Measurements from ENCODE around the gene EIF5AL1. TPM values are rescaled to one million over a fixed set of nuclear protein-coding genes. Genes with fewer than 3 reads are reported as not detected.

The EIF5AL1 gene
- total RNA-seq, 1 donor from 2014 or later: not detected

GRCh38 chr10:79475119-79475653, 37.1 kb upstream of the EIF5AL1 start:
- DNase-seq (ENCODE audit: low spot score in 2 of 2, unreplicated experiment in 2 of 2): no peak
- peaks cover 7% of the 10 kb centered on the region for H3K27me3 Mint-ChIP-seq (ENCODE audit: low read depth)
- H3K27ac Mint-ChIP-seq: no peak overlapping the region
- no peaks in the 10 kb centered on the region for H3K9me3 Mint-ChIP-seq
- H3K4me1 Mint-ChIP-seq: no peaks in the 10 kb centered on the region
- no peaks in the 10 kb centered on the region for H3K36me3 Mint-ChIP-seq
- no peak for TF ChIP-seq CTCF (IDR thresholded peaks at IDR 0.05; ENCODE audit: unreplicated experiment)
- no peak overlapping the region for H3K4me3 Mint-ChIP-seq

DNA sequence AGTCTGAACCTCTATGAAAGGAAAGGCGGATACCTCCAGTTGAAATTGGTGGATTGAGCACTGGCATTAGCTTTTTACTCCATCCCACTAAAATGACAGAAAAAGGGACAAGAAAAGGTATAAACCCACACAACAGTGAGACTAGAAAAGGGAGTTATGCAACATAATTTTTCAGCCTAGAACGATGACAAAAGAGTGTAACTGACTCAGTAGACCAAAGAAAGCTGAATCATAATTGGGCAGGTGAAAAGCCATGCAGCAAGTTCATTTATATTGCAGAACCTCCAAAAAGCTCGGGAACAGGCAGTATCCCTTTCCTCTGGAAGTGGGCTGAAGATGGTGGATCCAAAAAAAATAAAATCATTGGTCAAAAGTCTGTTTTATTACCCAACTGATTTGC, 36.5 kb upstream of the EIF5AL1 start:
- TF ChIP-seq CTCF (IDR thresholded peaks at IDR 0.05; ENCODE audit: unreplicated experiment): no peak
- Mint-ChIP-seq H3K36me3 (no peaks in the 10 kb centered on the region), H3K27me3 (ENCODE audit: low read depth) (peaks cover 7% of the 10 kb centered on the region), H3K4me1 (no peaks in the 10 kb centered on the region), H3K4me3 (no peak overlapping the region), H3K9me3 (peaks cover 6% of the 10 kb centered on the region), H3K27ac (no peak overlapping the region)
- no peak for DNase-seq (ENCODE audit: low spot score in 2 of 2, unreplicated experiment in 2 of 2)

GRCh38 chr10:79476645-79477044, 35.7 kb upstream of the EIF5AL1 start:
- no peaks in the 10 kb centered on the region for H3K36me3 Mint-ChIP-seq
- H3K27ac Mint-ChIP-seq: no peak overlapping the region
- TF ChIP-seq CTCF (IDR thresholded peaks at IDR 0.05; ENCODE audit: unreplicated experiment): no peak
- H3K4me1 Mint-ChIP-seq: no peaks in the 10 kb centered on the region
- no peak overlapping the region for H3K4me3 Mint-ChIP-seq
- H3K27me3 Mint-ChIP-seq (ENCODE audit: low read depth): peaks cover 7% of the 10 kb centered on the region
- H3K9me3 Mint-ChIP-seq: peaks cover 11% of the 10 kb centered on the region
- no peak for DNase-seq (ENCODE audit: low spot score in 2 of 2, unreplicated experiment in 2 of 2)

GRCh38 chr10:79477456-79477855, 34.9 kb upstream of the EIF5AL1 start:
- no peak for TF ChIP-seq CTCF (IDR thresholded peaks at IDR 0.05; ENCODE audit: unreplicated experiment)
- H3K36me3 Mint-ChIP-seq: no peaks in the 10 kb centered on the region
- no peak for DNase-seq (ENCODE audit: low spot score in 2 of 2, unreplicated experiment in 2 of 2)
- H3K4me1 Mint-ChIP-seq: no peaks in the 10 kb centered on the region
- peaks cover 11% of the 10 kb centered on the region for H3K9me3 Mint-ChIP-seq
- H3K27ac Mint-ChIP-seq: no peak overlapping the region
- H3K27me3 Mint-ChIP-seq (ENCODE audit: low read depth): peaks cover 7% of the 10 kb centered on the region
- no peak overlapping the region for H3K4me3 Mint-ChIP-seq

DNA sequence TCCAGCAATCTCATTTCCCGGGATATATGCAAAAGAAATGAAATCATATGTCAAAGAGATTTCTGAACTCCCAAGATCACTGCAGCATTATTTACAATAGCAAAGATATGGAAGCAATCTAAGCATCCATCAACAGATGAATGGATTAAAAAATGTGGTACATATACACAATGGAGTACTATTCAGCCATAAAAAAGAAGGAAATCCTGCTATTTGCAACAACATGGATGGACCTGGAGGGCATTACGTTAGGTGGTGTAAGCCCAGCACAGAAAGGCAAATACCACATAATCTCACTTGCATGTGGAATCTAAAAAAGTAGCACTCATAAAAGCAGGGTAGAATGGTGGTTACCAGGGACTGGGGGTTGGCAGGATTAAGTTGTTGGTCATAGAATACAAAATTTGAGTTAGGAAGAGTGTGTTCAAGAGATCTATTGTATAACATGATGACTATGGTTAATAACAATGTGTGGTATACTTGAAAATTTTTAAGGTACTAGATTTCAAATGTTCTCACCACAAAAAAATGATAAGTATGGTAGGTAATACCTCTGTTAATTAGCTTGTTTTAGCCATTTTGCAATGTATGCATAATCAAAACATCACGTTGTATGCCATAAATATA, 32.9 kb upstream of the EIF5AL1 start:
- Mint-ChIP-seq H3K36me3 (no peaks in the 10 kb centered on the region), H3K27ac (no peak overlapping the region), H3K4me3 (no peak overlapping the region), H3K9me3 (peaks cover 11% of the 10 kb centered on the region), H3K27me3 (ENCODE audit: low read depth) (peaks cover 7% of the 10 kb centered on the region), H3K4me1 (no peaks in the 10 kb centered on the region)
- no peak for TF ChIP-seq CTCF (IDR thresholded peaks at IDR 0.05; ENCODE audit: unreplicated experiment)
- no peak for DNase-seq (ENCODE audit: low spot score in 2 of 2, unreplicated experiment in 2 of 2)

All from mesothelial cell of epicardium (in vitro differentiated cells).